GM12878 (cell line): ENCODE data around the gene PLEK2. TPM values are rescaled to one million over a fixed set of nuclear protein-coding genes. Genes with fewer than 3 reads are reported as not detected.

Source experiments
- ATAC-seq: fragments of 200-7000 bp; cut with Tn5 transposase; 3 replicates; pipeline ENCODE4 v1.9.1; 2020; ENCODE audit warnings: mild to moderate bottlenecking, moderate library complexity
- BruUV-seq: library from RNA; stranded (reverse); fragments of 400-500 nt; replicated peaks from 2 replicates; lab custom pipeline; 2021; lab: Mats Ljungman, UMichigan
- CTCF ChIA-PET: fragments of 300-600 bp; sonication (Branson Sonifier 250); formaldehyde crosslinking; extraction: SDS; loops from one replicate; lab custom pipeline; 2021; ENCODE audit warnings: inconsistent platforms; lab: Yijun Ruan, JAX
- POLR2A ChIA-PET: fragments of 350-600 bp; formaldehyde crosslinking; extraction: SDS; loops from one replicate; lab custom pipeline; 2021; ENCODE audit warnings: inconsistent platforms; lab: Charles Lee
- RAD21 ChIA-PET: fragments of 300-600 bp; sonication (Branson Sonifier 250); formaldehyde crosslinking; loops from one replicate; lab custom pipeline; 2023; ENCODE audit warnings: antibody characterized with exemption; ENCODE audit not compliant: unreplicated experiment; lab: Charles Lee
- SMC1A ChIA-PET: fragments of 300-600 bp; sonication (Branson Sonifier 250); formaldehyde crosslinking; loops from one replicate; lab custom pipeline; 2023; ENCODE audit not compliant: unreplicated experiment, uncharacterized antibody; lab: Charles Lee
- DNase-seq: peaks from one replicate; pipeline ENCODE4 v3.0.0-alpha.2; 2011; ENCODE audit warnings: low read depth, low spot score
- FAIRE-seq: peaks from 3 replicates; lab custom pipeline; 2011; peaks lifted over from hg19 to GRCh38; lab: Jason Lieb, UNC
- H2AFZ ChIP-seq: 2 replicates; pipeline ENCODE4 v1.6.0; 2011; ENCODE audit warnings: low read depth, low read length, control low read depth; ENCODE audit not compliant: control insufficient read depth
- H3K27ac ChIP-seq: 2 replicates; pipeline ENCODE4 v1.5.1; 2011; ENCODE audit warnings: control low read depth; ENCODE audit not compliant: control insufficient read depth, insufficient read depth
- H3K27me3 ChIP-seq, 2 experiments: replicated peaks in 1 of 2; 2 replicates each; pipeline versions ENCODE4 v1.6.0 to v1.6.1; 2011; ENCODE audit warnings: low read length in 1 of 2; ENCODE audit not compliant: control insufficient read depth in 2 of 2, insufficient read depth in 2 of 2
- H3K36me3 ChIP-seq, 2 experiments: 2 replicates each; pipeline ENCODE4 v1.5.1; 2011; ENCODE audit warnings: low read length in 1 of 2; ENCODE audit not compliant: control insufficient read depth in 2 of 2, insufficient read depth in 2 of 2
- H3K4me1 ChIP-seq: 2 replicates; pipeline ENCODE4 v1.6.1; 2011; ENCODE audit warnings: mild to moderate bottlenecking, low read length, moderate library complexity, mixed read lengths; ENCODE audit not compliant: control insufficient read depth, insufficient read depth
- H3K4me2 ChIP-seq: 2 replicates; pipeline ENCODE4 v1.6.0; 2011; ENCODE audit warnings: control low read depth; ENCODE audit not compliant: control insufficient read depth, insufficient read depth
- H3K4me3 ChIP-seq: fragments of 200-600 bp; sonication (generic); 2 replicates; pipeline ENCODE4 v1.5.1; 2016
- H3K79me2 ChIP-seq: 2 replicates; pipeline ENCODE4 v1.6.0; 2011; ENCODE audit warnings: low read length; ENCODE audit not compliant: control insufficient read depth, insufficient read depth
- H3K9ac ChIP-seq: 2 replicates; pipeline ENCODE4 v1.8.0; 2011; ENCODE audit warnings: low read length, control low read depth, mixed read lengths; ENCODE audit not compliant: control insufficient read depth, insufficient read depth
- H3K9me3 ChIP-seq: replicated peaks from 3 replicates; pipeline ENCODE4 v1.5.1; 2011; ENCODE audit warnings: mild to moderate bottlenecking, low read length; ENCODE audit not compliant: control insufficient read depth, insufficient read depth
- H4K20me1 ChIP-seq: 2 replicates; pipeline ENCODE4 v1.6.0; 2011; ENCODE audit not compliant: control insufficient read depth, insufficient read depth
- BCL11A ChIP-seq: IDR thresholded peaks from 2 replicates; pipeline ENCODE4 v1.6.1; 2011; ENCODE audit warnings: low read depth, low read length
- CBX5 ChIP-seq: sonication (generic); IDR thresholded peaks from 2 replicates; pipeline ENCODE4 v1.6.1; 2016; ENCODE audit warnings: low read depth, moderate library complexity, mild to moderate bottlenecking, inconsistent platforms
- CREM ChIP-seq: IDR thresholded peaks from 2 replicates; pipeline ENCODE4 v1.6.1; 2014; ENCODE audit warnings: antibody characterized with exemption, low read depth
- ESRRA ChIP-seq: IDR thresholded peaks from 2 replicates; pipeline ENCODE4 v1.6.1; 2012; ENCODE audit warnings: mild to moderate bottlenecking, low read length, improper control_type of control experiment
- GATAD2B ChIP-seq: fragments of 450-650 bp; conservative IDR thresholded peaks from 2 replicates; pipeline ENCODE4 v1.6.1; 2017; ENCODE audit warnings: low read depth, mild to moderate bottlenecking, moderate library complexity
- MTA3 ChIP-seq: IDR thresholded peaks from 2 replicates; pipeline ENCODE4 v1.6.1; 2012; ENCODE audit warnings: low read length, inconsistent platforms, borderline replicate concordance
- NKRF ChIP-seq: fragments of 450-650 bp; conservative IDR thresholded peaks from 2 replicates; pipeline ENCODE4 v1.6.1; 2017; ENCODE audit warnings: mild to moderate bottlenecking, moderate library complexity
- RB1 ChIP-seq: fragments of 450-650 bp; formaldehyde crosslinking; IDR thresholded peaks from 2 replicates; pipeline ENCODE4 v1.6.1; 2017; ENCODE audit warnings: mild to moderate bottlenecking, borderline replicate concordance
- RBBP5 ChIP-seq: fragments of 200-600 bp; sonication (generic); conservative IDR thresholded peaks from 2 replicates; pipeline ENCODE4 v1.6.1; 2016
- TBL1XR1 ChIP-seq: IDR thresholded peaks from 2 replicates; pipeline ENCODE4 v1.6.1; 2012; ENCODE audit warnings: low read depth, low read length, improper control_type of control experiment
- TCF3 ChIP-seq: IDR thresholded peaks from 2 replicates; pipeline ENCODE4 v1.6.1; 2012; ENCODE audit warnings: low read depth, mild to moderate bottlenecking, low read length, borderline replicate concordance; ENCODE audit not compliant: insufficient read depth
- TCF7 ChIP-seq: IDR thresholded peaks from 2 replicates; pipeline ENCODE4 v1.6.1; 2014; ENCODE audit warnings: antibody characterized with exemption, borderline replicate concordance
- YY1 ChIP-seq: IDR thresholded peaks from 2 replicates; pipeline ENCODE4 v1.6.1; 2011; ENCODE audit warnings: low read depth, mild to moderate bottlenecking, low read length
- ZBED1 ChIP-seq: IDR thresholded peaks from 2 replicates; pipeline ENCODE4 v1.6.1; 2016; ENCODE audit warnings: borderline replicate concordance
- WGBS: methylation state at CpG from one replicate; pipeline ENCODE4 v1.1.6; 2016; ENCODE audit warnings: low lambda C conversion rate; ENCODE audit not compliant: insufficient replicate concordance, insufficient coverage; ENCODE audit errors: missing lambda C conversion rate; 5-methylcytosine and 5-hydroxymethylcytosine counted together
- in situ Hi-C: fragments of 300-500 bp; cut with MboI; formaldehyde crosslinking; loops from 9 replicates; pipeline ENCODE4 v1.14.3; 2018; ENCODE audit warnings: mixed read lengths
- intact Hi-C: fragments of 100-400 bp; cut with micrococcal nuclease; formaldehyde crosslinking; loops from one replicate; pipeline ENCODE4 v1.14.2; 2022; ENCODE audit not compliant: unreplicated experiment
- polyA plus RNA-seq, 11 experiments: library from polyadenylated mRNA; depleted of rRNA in 4 of 11; unstranded in 6 of 11; stranded (reverse) in 5 of 11; fragments of >200 nt; fragmentation: Nextera tagmentation in 4 of 11; fragmentation: Illumina TruSeq in 1 of 11; extraction: Ambion mirVana in 4 of 11; extraction: Trizol in 1 of 11; gene quantifications; 1 replicate in 1 of 11; 2 replicates in 10 of 11; pipeline versions ENCODE4 v1.2.1 to v1.2.3, GENCODE V29; 2011 to 2016; ENCODE audit warnings: inconsistent platforms in 2 of 11, missing spikeins in 2 of 11, low read depth in 1 of 11
- total RNA-seq, 4 experiments: library from RNA; depleted of rRNA in 3 of 4; stranded (reverse); fragments of >200 nt in 3 of 4; fragmentation: Illumina TruSeq in 1 of 4; extraction: Trizol in 1 of 4; gene quantifications; 2 replicates each; pipeline versions ENCODE4 v1.2.1 to v1.2.3, GENCODE V29; 2013 to 2021
- TF ChIP-seq, protein P1 (sequence below): fragments of 450-650 bp; IDR thresholded peaks from 2 replicates; pipeline ENCODE4 v1.6.1; 2017; ENCODE audit warnings: mild to moderate bottlenecking, moderate library complexity
- TF ChIP-seq, protein P2 (sequence below): fragments of 450-650 bp; IDR thresholded peaks from 2 replicates; pipeline ENCODE4 v1.6.1; 2017; ENCODE audit warnings: mild to moderate bottlenecking

PLEK2 gene
- total and polyA plus RNA-seq, 10 of the 15 experiments (the other 5 are each of a cell fraction or from before 2014, with no cell fraction given): 0.08 to 0.20 TPM; not detected in 8

- POLR2A ChIA-PET: interaction anchor here (0.6 to 1.7 kb wide), 3 partner anchors 26 to 1517 kb away, joined by 3 to 5 read pairs (median 4); partner anchors contain the start of gene ATP6V1D
- 100% methylated on average over 1 of the region's 2 CpGs for WGBS
Observed at GRCh38 chr14:67385120-67385519, 26.8 kb downstream of the PLEK2 start.

More at GRCh38 chr14:67385120-67385519, 26.8 kb downstream of the PLEK2 start:
- ChIA-PET SMC1A (interaction anchor here (0.8 kb wide), 1 partner anchor 761 kb away, joined by 3 read pairs; no protein-coding TSS in a partner anchor), RAD21 (interaction anchor here (0.6 kb wide), 1 partner anchor 62 kb away, joined by 3 read pairs; no protein-coding TSS in a partner anchor), CTCF (interaction anchor here (0.8 to 4.2 kb wide), 2 partner anchors 186 to 196 kb away, joined by 3 to 13 read pairs; no protein-coding TSS in a partner anchor)
- FAIRE-seq (no peak), DNase-seq (no peak), ATAC-seq (no peak)
- Histone ChIP-seq H3K4me3 (no peak overlapping the region), H3K79me2 (no peaks in the 10 kb centered on the region), H3K36me3 (peaks cover 3 to 22% of the 10 kb centered on the region in 2 experiments; a peak in 3 of 4 replicates), H3K9ac (no peak overlapping the region), H3K4me1 (no peaks in the 10 kb centered on the region), H2AFZ (no peak overlapping the region), H3K9me3 (no peaks in the 10 kb centered on the region), H3K27ac (no peak overlapping the region), H3K27me3 (no peaks in the 10 kb centered on the region), H3K4me2 (no peak overlapping the region), H4K20me1 (no peaks in the 10 kb centered on the region)
- intact Hi-C loops (no loop called here), in situ Hi-C loops (no loop called here)
- no peak for TF ChIP-seq YY1
- TF ChIP-seq CREM: no peak
- no peak for TF ChIP-seq CBX5
- TF ChIP-seq, protein P1, sequence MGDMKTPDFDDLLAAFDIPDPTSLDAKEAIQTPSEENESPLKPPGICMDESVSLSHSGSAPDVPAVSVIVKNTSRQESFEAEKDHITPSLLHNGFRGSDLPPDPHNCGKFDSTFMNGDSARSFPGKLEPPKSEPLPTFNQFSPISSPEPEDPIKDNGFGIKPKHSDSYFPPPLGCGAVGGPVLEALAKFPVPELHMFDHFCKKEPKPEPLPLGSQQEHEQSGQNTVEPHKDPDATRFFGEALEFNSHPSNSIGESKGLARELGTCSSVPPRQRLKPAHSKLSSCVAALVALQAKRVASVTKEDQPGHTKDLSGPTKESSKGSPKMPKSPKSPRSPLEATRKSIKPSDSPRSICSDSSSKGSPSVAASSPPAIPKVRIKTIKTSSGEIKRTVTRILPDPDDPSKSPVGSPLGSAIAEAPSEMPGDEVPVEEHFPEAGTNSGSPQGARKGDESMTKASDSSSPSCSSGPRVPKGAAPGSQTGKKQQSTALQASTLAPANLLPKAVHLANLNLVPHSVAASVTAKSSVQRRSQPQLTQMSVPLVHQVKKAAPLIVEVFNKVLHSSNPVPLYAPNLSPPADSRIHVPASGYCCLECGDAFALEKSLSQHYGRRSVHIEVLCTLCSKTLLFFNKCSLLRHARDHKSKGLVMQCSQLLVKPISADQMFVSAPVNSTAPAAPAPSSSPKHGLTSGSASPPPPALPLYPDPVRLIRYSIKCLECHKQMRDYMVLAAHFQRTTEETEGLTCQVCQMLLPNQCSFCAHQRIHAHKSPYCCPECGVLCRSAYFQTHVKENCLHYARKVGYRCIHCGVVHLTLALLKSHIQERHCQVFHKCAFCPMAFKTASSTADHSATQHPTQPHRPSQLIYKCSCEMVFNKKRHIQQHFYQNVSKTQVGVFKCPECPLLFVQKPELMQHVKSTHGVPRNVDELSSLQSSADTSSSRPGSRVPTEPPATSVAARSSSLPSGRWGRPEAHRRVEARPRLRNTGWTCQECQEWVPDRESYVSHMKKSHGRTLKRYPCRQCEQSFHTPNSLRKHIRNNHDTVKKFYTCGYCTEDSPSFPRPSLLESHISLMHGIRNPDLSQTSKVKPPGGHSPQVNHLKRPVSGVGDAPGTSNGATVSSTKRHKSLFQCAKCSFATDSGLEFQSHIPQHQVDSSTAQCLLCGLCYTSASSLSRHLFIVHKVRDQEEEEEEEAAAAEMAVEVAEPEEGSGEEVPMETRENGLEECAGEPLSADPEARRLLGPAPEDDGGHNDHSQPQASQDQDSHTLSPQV: no peak
- TF ChIP-seq TCF3: no peak
- no peak for TF ChIP-seq RBBP5
- TF ChIP-seq, protein P2, sequence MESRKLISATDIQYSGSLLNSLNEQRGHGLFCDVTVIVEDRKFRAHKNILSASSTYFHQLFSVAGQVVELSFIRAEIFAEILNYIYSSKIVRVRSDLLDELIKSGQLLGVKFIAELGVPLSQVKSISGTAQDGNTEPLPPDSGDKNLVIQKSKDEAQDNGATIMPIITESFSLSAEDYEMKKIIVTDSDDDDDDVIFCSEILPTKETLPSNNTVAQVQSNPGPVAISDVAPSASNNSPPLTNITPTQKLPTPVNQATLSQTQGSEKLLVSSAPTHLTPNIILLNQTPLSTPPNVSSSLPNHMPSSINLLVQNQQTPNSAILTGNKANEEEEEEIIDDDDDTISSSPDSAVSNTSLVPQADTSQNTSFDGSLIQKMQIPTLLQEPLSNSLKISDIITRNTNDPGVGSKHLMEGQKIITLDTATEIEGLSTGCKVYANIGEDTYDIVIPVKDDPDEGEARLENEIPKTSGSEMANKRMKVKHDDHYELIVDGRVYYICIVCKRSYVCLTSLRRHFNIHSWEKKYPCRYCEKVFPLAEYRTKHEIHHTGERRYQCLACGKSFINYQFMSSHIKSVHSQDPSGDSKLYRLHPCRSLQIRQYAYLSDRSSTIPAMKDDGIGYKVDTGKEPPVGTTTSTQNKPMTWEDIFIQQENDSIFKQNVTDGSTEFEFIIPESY: no peak
- no peak for TF ChIP-seq RB1
- no peak for TF ChIP-seq TBL1XR1
- TF ChIP-seq MTA3: no peak
- TF ChIP-seq ZBED1: no peak
- no peak for TF ChIP-seq TCF7
- no peak for TF ChIP-seq BCL11A
- no peak for TF ChIP-seq ESRRA
- TF ChIP-seq NKRF: no peak
- no peak for TF ChIP-seq GATAD2B
- BruUV-seq: no TSS peak
